Lung (tissue), 12 donors: Measurements from ENCODE around the gene PRKCA. TPM values are rescaled to one million over a fixed set of nuclear protein-coding genes. Genes with fewer than 3 reads are reported as not detected.

Experiments used
- ATAC-seq: fragments of 200-7000 bp; cut with Tn5 transposase; one replicate; pipeline ENCODE4 v1.9.1; 2020; ENCODE audit warnings: moderate number of reproducible peaks; ENCODE audit not compliant: insufficient read depth, low FRiP score
- DNase-seq, 3 donors: peaks; one replicate each; pipeline ENCODE4 v3.0.0-alpha.2; 2013 to 2017
- H3K27ac ChIP-seq, 2 donors: one replicate each; pipeline ENCODE4 v1.5.1; 2013; ENCODE audit warnings: mild to moderate bottlenecking in 2 of 2, moderate library complexity in 2 of 2, control low read depth in 1 of 2, inconsistent platforms in 1 of 2, low read depth in 1 of 2, low read length in 1 of 2
- H3K27me3 ChIP-seq, 3 donors: one replicate each; pipeline ENCODE4 v1.5.1; 2013; ENCODE audit warnings: low read length in 2 of 3; ENCODE audit not compliant: control insufficient read depth in 3 of 3, insufficient read depth in 3 of 3
- H3K36me3 ChIP-seq, 4 donors: one replicate each; pipeline ENCODE4 v1.5.1; 2013; ENCODE audit warnings: low read length in 4 of 4, mild to moderate bottlenecking in 1 of 4, moderate library complexity in 1 of 4; ENCODE audit not compliant: control insufficient read depth in 4 of 4, insufficient read depth in 4 of 4
- H3K4me1 ChIP-seq, 5 donors: one replicate each; pipeline ENCODE4 v1.5.1; 2013; ENCODE audit warnings: low read length in 5 of 5, mild to moderate bottlenecking in 2 of 5, moderate library complexity in 1 of 5; ENCODE audit not compliant: control insufficient read depth in 5 of 5, insufficient read depth in 5 of 5
- H3K4me3 ChIP-seq: one replicate; pipeline ENCODE4 v1.5.1; 2013; ENCODE audit warnings: mild to moderate bottlenecking, control low read depth, moderate library complexity
- H3K9ac ChIP-seq, 2 donors: one replicate each; pipeline ENCODE4 v1.5.1; 2013; ENCODE audit warnings: low read length in 2 of 2, control low read depth in 1 of 2; ENCODE audit not compliant: insufficient read depth in 1 of 2
- H3K9me3 ChIP-seq, 4 donors: one replicate each; pipeline ENCODE4 v1.5.1; 2013; ENCODE audit warnings: low read length in 3 of 4, mild to moderate bottlenecking in 1 of 4, moderate library complexity in 1 of 4; ENCODE audit not compliant: control insufficient read depth in 4 of 4, insufficient read depth in 3 of 4
- WGBS, 2 donors: extraction: QIAGEN DNeasy Blood & Tissue Kit; methylation state at CpG; one replicate each; pipeline ENCODE4 v1.1.7; 2013; 5-methylcytosine and 5-hydroxymethylcytosine counted together
- polyA plus RNA-seq, 2 donors: library from polyadenylated mRNA; stranded (reverse); fragments of 200-250 nt; gene quantifications; one replicate each; pipeline ENCODE4 v1.2.1, GENCODE V29; 2013
- total RNA-seq, 2 donors: library from RNA; depleted of rRNA in 1 of 2; stranded (reverse); fragments of >200 nt in 1 of 2; gene quantifications; one replicate each; pipeline ENCODE4 v1.2.1, GENCODE V29; 2014 to 2021
- TF ChIP-seq, protein P1 (sequence below): IDR thresholded peaks from 2 replicates; pipeline ENCODE4 v1.5.1; 2012; ENCODE audit warnings: mild to moderate bottlenecking; ENCODE audit errors: control extremely low read depth, extremely low read depth
- donor health status: control.
- donor health status: control.
- donor health status: Bipolar disorder and iron deficiency.
- donor health status: healthy.
- donor health status: DM: yes; HTN: yes; CAD: no.

PRKCA gene
- total and polyA plus RNA-seq, 4 donors: 3.4 to 34.8 (median 13.8) TPM

DNA sequence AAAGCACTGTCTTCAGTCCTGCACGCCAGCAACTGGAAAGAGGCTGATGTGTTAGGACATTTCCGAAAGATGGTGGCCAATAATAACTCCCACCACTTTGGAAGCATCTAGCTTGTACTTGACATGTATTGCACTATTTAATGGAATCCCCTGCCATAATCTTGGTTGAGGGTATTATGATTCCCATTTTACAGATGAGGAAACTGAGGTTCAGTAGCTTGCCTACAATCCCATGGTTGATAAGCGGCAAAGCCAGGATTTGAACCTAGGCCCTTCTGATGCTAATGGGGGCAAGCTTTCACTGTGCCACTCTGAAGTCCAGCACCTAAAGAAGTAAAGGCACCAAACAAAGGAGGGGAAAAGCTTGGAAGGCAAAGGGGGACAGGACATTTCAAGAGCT is 540.5 kb downstream of the PRKCA start:
- Histone ChIP-seq H3K4me3 (no peak overlapping the region), H3K27me3 (no peaks in the 10 kb centered on the region), H3K4me1 (no peaks in the 10 kb centered on the region), H3K9me3 (peaks cover 0 to 10% (median 0%) of the 10 kb centered on the region in 4 donors), H3K36me3 (no peaks in the 10 kb centered on the region), H3K27ac (no peak overlapping the region), H3K9ac (no peak overlapping the region)
- TF ChIP-seq, protein P1, sequence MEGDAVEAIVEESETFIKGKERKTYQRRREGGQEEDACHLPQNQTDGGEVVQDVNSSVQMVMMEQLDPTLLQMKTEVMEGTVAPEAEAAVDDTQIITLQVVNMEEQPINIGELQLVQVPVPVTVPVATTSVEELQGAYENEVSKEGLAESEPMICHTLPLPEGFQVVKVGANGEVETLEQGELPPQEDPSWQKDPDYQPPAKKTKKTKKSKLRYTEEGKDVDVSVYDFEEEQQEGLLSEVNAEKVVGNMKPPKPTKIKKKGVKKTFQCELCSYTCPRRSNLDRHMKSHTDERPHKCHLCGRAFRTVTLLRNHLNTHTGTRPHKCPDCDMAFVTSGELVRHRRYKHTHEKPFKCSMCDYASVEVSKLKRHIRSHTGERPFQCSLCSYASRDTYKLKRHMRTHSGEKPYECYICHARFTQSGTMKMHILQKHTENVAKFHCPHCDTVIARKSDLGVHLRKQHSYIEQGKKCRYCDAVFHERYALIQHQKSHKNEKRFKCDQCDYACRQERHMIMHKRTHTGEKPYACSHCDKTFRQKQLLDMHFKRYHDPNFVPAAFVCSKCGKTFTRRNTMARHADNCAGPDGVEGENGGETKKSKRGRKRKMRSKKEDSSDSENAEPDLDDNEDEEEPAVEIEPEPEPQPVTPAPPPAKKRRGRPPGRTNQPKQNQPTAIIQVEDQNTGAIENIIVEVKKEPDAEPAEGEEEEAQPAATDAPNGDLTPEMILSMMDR: no peak
- DNase-seq: no peak
- 99 to 100% methylated on average over 3 of the region's 3 CpGs for whole genome bisulfite sequencing, 2 donors
- no peak for ATAC-seq

DNA sequence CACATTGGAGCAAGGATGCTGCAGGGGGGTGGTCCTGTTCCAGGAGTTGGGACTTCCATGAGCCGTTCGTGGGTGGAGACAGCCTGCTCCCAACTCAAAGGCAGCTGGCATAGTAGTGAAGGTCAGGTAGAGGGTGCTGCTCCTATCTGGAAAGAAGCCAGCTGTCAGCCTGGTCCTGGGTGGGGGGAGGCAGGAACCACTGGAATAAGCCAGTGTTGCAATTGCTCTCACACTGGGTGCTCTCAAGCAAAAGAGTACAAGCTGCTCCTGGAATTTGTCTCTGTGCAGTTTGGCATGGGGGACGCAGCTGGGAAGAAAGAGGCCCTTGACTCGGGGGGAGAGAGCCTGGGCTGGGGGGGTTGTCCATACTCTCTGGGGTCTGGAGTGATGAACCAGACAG is 541.2 kb downstream of the PRKCA start:
- 66 to 86% methylated on average over 4 of the region's 4 CpGs for WGBS, 2 donors
- no peak for DNase-seq
- Histone ChIP-seq H3K36me3 (no peaks in the 10 kb centered on the region), H3K27ac (no peak overlapping the region), H3K4me3 (no peak overlapping the region), H3K27me3 (no peaks in the 10 kb centered on the region), H3K9me3 (peaks cover 0 to 12% (median 0%) of the 10 kb centered on the region in 4 donors), H3K4me1 (no peaks in the 10 kb centered on the region), H3K9ac (no peak overlapping the region)
- no peak for ATAC-seq
- TF ChIP-seq, protein P1: no peak

DNA sequence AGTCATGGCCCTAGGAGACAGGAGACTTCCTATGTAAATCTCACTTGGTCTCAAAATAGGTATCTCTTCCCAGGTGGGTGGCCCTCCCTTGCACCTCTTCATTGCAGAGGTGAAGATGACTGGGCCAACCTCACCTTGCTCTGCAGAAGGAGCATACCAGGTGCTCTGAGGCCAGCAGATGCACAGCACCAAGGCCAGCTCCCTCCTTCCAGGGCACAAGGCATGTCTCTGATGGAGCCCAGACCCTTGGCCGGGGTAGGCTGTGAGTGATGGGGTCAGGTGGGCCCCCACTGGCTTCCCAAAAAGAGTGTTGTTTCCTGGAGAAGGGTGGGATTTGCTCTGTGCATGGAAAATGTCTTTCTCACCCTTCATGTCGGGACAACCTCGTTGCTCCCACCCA is 545.3 kb downstream of the PRKCA start:
- no peaks in the 10 kb centered on the region for H3K27me3 ChIP-seq
- ATAC-seq: no peak
- no peaks in the 10 kb centered on the region for H3K4me1 ChIP-seq

More for the DNA sequence above, 545.3 kb downstream of the PRKCA start:
- Histone ChIP-seq H3K4me3 (no peak overlapping the region), H3K27ac (no peak overlapping the region), H3K9ac (no peak overlapping the region), H3K36me3 (no peaks in the 10 kb centered on the region), H3K9me3 (peaks cover 0 to 12% (median 0%) of the 10 kb centered on the region in 4 donors)
- 72 to 91% methylated on average over 3 of the region's 3 CpGs for WGBS, 2 donors
- TF ChIP-seq, protein P1: no peak
- DNase-seq: no peak
